SK-N-SH (cell line): ENCODE measurements around the gene KEAP1. TPM values are rescaled to one million over a fixed set of nuclear protein-coding genes. Genes with fewer than 3 reads are reported as not detected.
A peak's percentile ranks its signal among the peaks of the same experiment; 100 is the strongest.

Experiments used
- CTCF ChIA-PET: fragments of 300-600, 350-600 bp; formaldehyde crosslinking; extraction: SDS; loops from one replicate; lab custom pipeline; 2021; lab: Yijun Ruan, JAX
- POLR2A ChIA-PET: fragments of 350-600 bp; sonication (Branson Sonifier 250); formaldehyde crosslinking; extraction: SDS; loops from one replicate; lab custom pipeline; 2020; ENCODE audit warnings: antibody characterized with exemption, inconsistent platforms; lab: Yijun Ruan, JAX
- DNase-seq: peaks from one replicate; pipeline ENCODE4 v3.0.0; 2012
- H2AFZ ChIP-seq: fragments of 200-600 bp; sonication (generic); 2 replicates; pipeline ENCODE4 v1.8.1; 2016; ENCODE audit warnings: antibody characterized with exemption, mild to moderate bottlenecking, low read depth
- H3F3A ChIP-seq: fragments of 200-600 bp; sonication (generic); replicated peaks from 2 replicates; pipeline ENCODE3; 2016; ENCODE audit warnings: antibody characterized with exemption, mild to moderate bottlenecking; ENCODE audit not compliant: insufficient read depth
- H3K27ac ChIP-seq, 2 experiments: fragments of 200-500 bp in 1 of 2; fragments of 200-600 bp in 1 of 2; sonication (Bioruptor generic) in 1 of 2; sonication (generic), shearing (Covaris generic) in 1 of 2; 2 replicates each; pipeline versions ENCODE4 v1.5.1 to v1.6.1; 2014 to 2016; ENCODE audit warnings: low read depth in 2 of 2, inconsistent platforms in 1 of 2, low read length in 1 of 2, mild to moderate bottlenecking in 1 of 2, mixed read lengths in 1 of 2
- H3K27me3 ChIP-seq: fragments of 200-600 bp; sonication (generic), shearing (Covaris generic); 2 replicates; pipeline ENCODE4 v1.6.1; 2016; ENCODE audit warnings: mixed run types; ENCODE audit not compliant: insufficient read depth
- H3K36me3 ChIP-seq, 2 experiments: fragments of 200-500 bp in 1 of 2; fragments of 200-600 bp in 1 of 2; sonication (Bioruptor generic) in 1 of 2; sonication (generic) in 1 of 2; replicated peaks in 1 of 2; 2 replicates each; pipeline versions ENCODE3 to v1.5.1; 2014 to 2016; ENCODE audit warnings: low read length in 1 of 2, mild to moderate bottlenecking in 1 of 2; ENCODE audit not compliant: insufficient read depth in 2 of 2, control insufficient read depth in 1 of 2
- H3K4me1 ChIP-seq, 2 experiments: fragments of 200-500 bp in 1 of 2; fragments of 200-600 bp in 1 of 2; sonication (Bioruptor generic) in 1 of 2; sonication (generic), shearing (Covaris generic) in 1 of 2; 2 replicates each; pipeline versions ENCODE4 v1.5.1 to v1.6.1; 2014 to 2016; ENCODE audit warnings: low read depth in 1 of 2, low read length in 1 of 2, mixed run types in 1 of 2; ENCODE audit not compliant: insufficient read depth in 2 of 2, control insufficient read depth in 1 of 2
- H3K4me2 ChIP-seq: fragments of 200-600 bp; sonication (generic), shearing (Covaris generic); 2 replicates; pipeline ENCODE4 v1.6.1; 2017; ENCODE audit warnings: mixed run types
- H3K4me3 ChIP-seq, 2 experiments: fragments of 200-500 bp in 1 of 2; fragments of 200-600 bp in 1 of 2; sonication (Bioruptor generic) in 1 of 2; sonication (generic), shearing (Covaris generic) in 1 of 2; 2 replicates each; pipeline versions ENCODE4 v1.5.1 to v1.8.1; 2014 to 2016; ENCODE audit warnings: low read depth in 2 of 2, inconsistent platforms in 1 of 2, low read length in 1 of 2, mild to moderate bottlenecking in 1 of 2, mixed read lengths in 1 of 2, moderate library complexity in 1 of 2
- H3K79me2 ChIP-seq: fragments of 200-600 bp; sonication (generic); 2 replicates; pipeline ENCODE4 v1.8.1; 2017; ENCODE audit warnings: mild to moderate bottlenecking; ENCODE audit not compliant: insufficient read depth
- H3K9ac ChIP-seq: fragments of 200-600 bp; sonication (generic); 2 replicates; pipeline ENCODE4 v1.6.1; 2017; ENCODE audit warnings: mixed run types
- H3K9me2 ChIP-seq: fragments of 200-600 bp; sonication (generic); 2 replicates; pipeline ENCODE4 v1.6.1; 2017; ENCODE audit warnings: mixed run types
- H3K9me3 ChIP-seq: fragments of 200-600 bp; sonication (generic); 2 replicates; pipeline ENCODE4 v1.6.1; 2017; ENCODE audit warnings: mixed run types, mild to moderate bottlenecking, moderate library complexity
- H4K20me1 ChIP-seq: fragments of 200-600 bp; sonication (generic); 2 replicates; pipeline ENCODE4 v1.6.1; 2017; ENCODE audit warnings: mild to moderate bottlenecking, mixed run types; ENCODE audit not compliant: insufficient read depth
- ELF1 ChIP-seq: IDR thresholded peaks from 2 replicates; pipeline ENCODE4 v1.4.0; 2012
- FOSL2 ChIP-seq: IDR thresholded peaks from 2 replicates; pipeline ENCODE4 v1.4.0; 2012; ENCODE audit warnings: low read depth, mild to moderate bottlenecking, moderate library complexity, borderline replicate concordance
- MEF2A ChIP-seq: IDR thresholded peaks from 2 replicates; pipeline ENCODE4 v1.4.0; 2012; ENCODE audit warnings: low read depth, borderline replicate concordance
- NRF1 ChIP-seq: IDR thresholded peaks from 2 replicates; pipeline ENCODE4 v1.6.1; 2012; ENCODE audit warnings: low read depth, mild to moderate bottlenecking, low read length
- POLR2AphosphoS5 ChIP-seq: IDR thresholded peaks from 2 replicates; pipeline ENCODE4 v1.6.1; 2012; ENCODE audit warnings: low read depth, low read length
- RFX5 ChIP-seq: IDR thresholded peaks from 2 replicates; pipeline ENCODE4 v1.6.1; 2012; ENCODE audit warnings: mild to moderate bottlenecking, improper control_type of control experiment, low read length
- SMC3 ChIP-seq: IDR thresholded peaks from 2 replicates; pipeline ENCODE4 v1.6.1; 2012; ENCODE audit warnings: low read depth, low read length, improper control_type of control experiment
- TCF12 ChIP-seq: IDR thresholded peaks from 2 replicates; pipeline ENCODE4 v1.4.0; 2012
- TEAD4 ChIP-seq: IDR thresholded peaks from 2 replicates; pipeline ENCODE4 v1.4.0; 2012; ENCODE audit warnings: mild to moderate bottlenecking, borderline replicate concordance; ENCODE audit not compliant: insufficient read depth
- YY1 ChIP-seq: IDR thresholded peaks from 2 replicates; pipeline ENCODE4 v1.4.0; 2012; ENCODE audit warnings: low read depth, mild to moderate bottlenecking
- WGBS: methylation state at CpG from one replicate; pipeline ENCODE4 v1.1.6; 2017; ENCODE audit warnings: low lambda C conversion rate; 5-methylcytosine and 5-hydroxymethylcytosine counted together
- polyA plus RNA-seq, 3 experiments: library from polyadenylated mRNA; depleted of rRNA; stranded (reverse); fragments of >200 nt; gene quantifications; 2 replicates each; pipeline ENCODE4 v1.2.3, GENCODE V29; 2012
- TF ChIP-seq, protein P1 (sequence below): IDR thresholded peaks from 2 replicates; pipeline ENCODE4; 2012
- TF ChIP-seq, protein P2 (sequence below): fragments of 200-600 bp; sonication (generic); IDR thresholded peaks from 2 replicates; pipeline ENCODE4 v1.6.1; 2017; ENCODE audit warnings: antibody characterized with exemption, mild to moderate bottlenecking, moderate library complexity
- TF ChIP-seq, protein P3 (sequence below): IDR thresholded peaks from 2 replicates; pipeline ENCODE4 v1.4.0; 2012; ENCODE audit warnings: low read depth
- TF ChIP-seq, protein P4 (sequence below): IDR thresholded peaks from 2 replicates; pipeline ENCODE4 v1.4.0; 2012; ENCODE audit warnings: low read depth, borderline replicate concordance

KEAP1 gene
- polyA plus RNA-seq, 1 of the 3 experiments (the other 2 are of a cell fraction): 72.9 TPM

DNA sequence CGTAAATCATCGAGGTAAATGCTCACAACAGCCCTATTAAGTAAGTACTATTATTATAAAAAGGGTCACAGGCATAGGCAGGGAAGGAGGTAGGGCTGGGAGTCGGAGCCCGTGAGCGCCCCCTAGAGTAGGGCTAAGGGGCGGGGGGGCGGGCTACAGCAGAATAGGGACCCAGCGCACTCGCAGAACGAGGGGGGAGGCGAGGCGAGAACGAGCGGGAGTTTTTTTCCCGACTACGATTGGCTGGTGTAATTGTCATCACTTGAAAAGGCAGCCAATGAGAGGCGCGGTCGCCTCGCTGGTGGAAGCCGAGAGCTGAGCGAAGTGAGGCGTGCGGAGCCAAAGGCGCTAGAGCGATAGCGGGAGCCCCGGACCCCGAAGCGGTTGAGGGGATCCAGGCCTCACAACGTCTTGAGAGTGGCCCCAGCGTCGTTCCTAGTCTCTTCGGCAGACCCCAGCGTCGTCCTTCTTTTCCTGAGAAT lies 24.2 kb downstream of the KEAP1 start:
- no peak overlapping the region for H3K9ac ChIP-seq
- no peaks in the 10 kb centered on the region for H3K79me2 ChIP-seq
- H3K4me3 ChIP-seq: peak overlapping the region; percentile 22 to 43
- peak overlapping the region in 1 of 2 experiments; percentile 23; a peak in 2 of 4 replicates for H3K27ac ChIP-seq
- H3K4me1 ChIP-seq: peaks cover 0 to 10% of the 10 kb centered on the region in 2 experiments; a peak in 2 of 4 replicates
- peak overlapping the region; percentile 73 for H3K4me2 ChIP-seq
- peaks cover 29% of the 10 kb centered on the region for H3F3A ChIP-seq
- 3% methylated on average over 14 of the region's 36 CpGs for WGBS
- H2AFZ ChIP-seq: peak overlapping the region; percentile 46; the same call in 1 of the 2 replicates
- H4K20me1 ChIP-seq: no peaks in the 10 kb centered on the region
- no peaks in the 10 kb centered on the region for H3K27me3 ChIP-seq
- TF ChIP-seq, protein P1, sequence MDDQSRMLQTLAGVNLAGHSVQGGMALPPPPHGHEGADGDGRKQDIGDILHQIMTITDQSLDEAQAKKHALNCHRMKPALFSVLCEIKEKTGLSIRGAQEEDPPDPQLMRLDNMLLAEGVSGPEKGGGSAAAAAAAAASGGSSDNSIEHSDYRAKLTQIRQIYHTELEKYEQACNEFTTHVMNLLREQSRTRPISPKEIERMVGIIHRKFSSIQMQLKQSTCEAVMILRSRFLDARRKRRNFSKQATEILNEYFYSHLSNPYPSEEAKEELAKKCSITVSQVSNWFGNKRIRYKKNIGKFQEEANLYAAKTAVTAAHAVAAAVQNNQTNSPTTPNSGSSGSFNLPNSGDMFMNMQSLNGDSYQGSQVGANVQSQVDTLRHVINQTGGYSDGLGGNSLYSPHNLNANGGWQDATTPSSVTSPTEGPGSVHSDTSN: peak; percentile 84
- no peak for TF ChIP-seq YY1
- TF ChIP-seq, protein P2, sequence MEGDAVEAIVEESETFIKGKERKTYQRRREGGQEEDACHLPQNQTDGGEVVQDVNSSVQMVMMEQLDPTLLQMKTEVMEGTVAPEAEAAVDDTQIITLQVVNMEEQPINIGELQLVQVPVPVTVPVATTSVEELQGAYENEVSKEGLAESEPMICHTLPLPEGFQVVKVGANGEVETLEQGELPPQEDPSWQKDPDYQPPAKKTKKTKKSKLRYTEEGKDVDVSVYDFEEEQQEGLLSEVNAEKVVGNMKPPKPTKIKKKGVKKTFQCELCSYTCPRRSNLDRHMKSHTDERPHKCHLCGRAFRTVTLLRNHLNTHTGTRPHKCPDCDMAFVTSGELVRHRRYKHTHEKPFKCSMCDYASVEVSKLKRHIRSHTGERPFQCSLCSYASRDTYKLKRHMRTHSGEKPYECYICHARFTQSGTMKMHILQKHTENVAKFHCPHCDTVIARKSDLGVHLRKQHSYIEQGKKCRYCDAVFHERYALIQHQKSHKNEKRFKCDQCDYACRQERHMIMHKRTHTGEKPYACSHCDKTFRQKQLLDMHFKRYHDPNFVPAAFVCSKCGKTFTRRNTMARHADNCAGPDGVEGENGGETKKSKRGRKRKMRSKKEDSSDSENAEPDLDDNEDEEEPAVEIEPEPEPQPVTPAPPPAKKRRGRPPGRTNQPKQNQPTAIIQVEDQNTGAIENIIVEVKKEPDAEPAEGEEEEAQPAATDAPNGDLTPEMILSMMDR: peak; percentile 44; the same call in 1 of the 2 replicates
- no peak for TF ChIP-seq TCF12
- no peak for TF ChIP-seq TEAD4
- no peak for TF ChIP-seq NRF1
- no peak for TF ChIP-seq POLR2AphosphoS5
- TF ChIP-seq, protein P3, sequence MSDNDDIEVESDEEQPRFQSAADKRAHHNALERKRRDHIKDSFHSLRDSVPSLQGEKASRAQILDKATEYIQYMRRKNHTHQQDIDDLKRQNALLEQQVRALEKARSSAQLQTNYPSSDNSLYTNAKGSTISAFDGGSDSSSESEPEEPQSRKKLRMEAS: peak; percentile 92
- peak; percentile 58 for TF ChIP-seq RFX5
- peak; percentile 90 for DNase-seq
- H3K9me2 ChIP-seq: no peaks in the 10 kb centered on the region
- POLR2A ChIA-PET: no interaction called here
- no peaks in the 10 kb centered on the region for H3K36me3 ChIP-seq
- H3K9me3 ChIP-seq: no peaks in the 10 kb centered on the region
- CTCF ChIA-PET: interaction anchor here (0.6 to 2.2 kb wide), 28 partner anchors 8 to 385 kb away, joined by 3 to 9 read pairs (median 4); partner anchors contain the start of genes KRI1, PDE4A and QTRT1

DNA sequence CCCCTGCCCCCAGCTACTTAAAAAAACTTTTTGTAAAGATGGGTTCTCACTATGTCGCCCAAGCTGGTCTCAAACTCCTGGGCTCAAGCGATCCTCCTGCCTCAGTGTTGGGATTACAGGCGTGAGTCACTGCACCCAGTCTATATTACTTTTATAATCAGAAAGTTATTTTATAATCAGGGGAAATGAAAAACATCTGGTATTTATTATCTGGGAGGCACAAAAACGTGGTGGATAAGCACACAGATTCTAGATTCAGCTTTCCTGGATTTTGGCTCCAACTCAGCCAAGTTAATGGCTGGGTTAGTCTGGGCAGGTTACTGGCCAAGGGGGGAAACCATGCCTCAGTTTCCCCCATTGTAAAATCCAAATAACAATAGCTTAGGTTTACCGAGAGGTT lies 24.7 kb downstream of the KEAP1 start:
- Histone ChIP-seq H3K9ac (no peak overlapping the region), H3K9me3 (no peaks in the 10 kb centered on the region), H3K27me3 (no peaks in the 10 kb centered on the region), H3K9me2 (no peaks in the 10 kb centered on the region), H3K4me1 (peaks cover 0 to 10% of the 10 kb centered on the region in 2 experiments; a peak in 2 of 4 replicates), H3K79me2 (no peaks in the 10 kb centered on the region), H3K27ac (peak overlapping the region; percentile 4 to 23; a peak in 2 of 4 replicates), H3F3A (peaks cover 26% of the 10 kb centered on the region), H4K20me1 (no peaks in the 10 kb centered on the region), H3K4me2 (peak overlapping the region; percentile 73), H3K4me3 (no peak overlapping the region), H2AFZ (no peak overlapping the region), H3K36me3 (no peaks in the 10 kb centered on the region)
- ChIA-PET CTCF (interaction anchor here (0.6 to 2.2 kb wide), 29 partner anchors 8 to 223 kb away, joined by 3 to 9 read pairs (median 4); partner anchors contain the start of genes KRI1, PDE4A and QTRT1), POLR2A (no interaction called here)
- 21% methylated on average over 5 of the region's 5 CpGs for WGBS
- TF ChIP-seq, protein P4, sequence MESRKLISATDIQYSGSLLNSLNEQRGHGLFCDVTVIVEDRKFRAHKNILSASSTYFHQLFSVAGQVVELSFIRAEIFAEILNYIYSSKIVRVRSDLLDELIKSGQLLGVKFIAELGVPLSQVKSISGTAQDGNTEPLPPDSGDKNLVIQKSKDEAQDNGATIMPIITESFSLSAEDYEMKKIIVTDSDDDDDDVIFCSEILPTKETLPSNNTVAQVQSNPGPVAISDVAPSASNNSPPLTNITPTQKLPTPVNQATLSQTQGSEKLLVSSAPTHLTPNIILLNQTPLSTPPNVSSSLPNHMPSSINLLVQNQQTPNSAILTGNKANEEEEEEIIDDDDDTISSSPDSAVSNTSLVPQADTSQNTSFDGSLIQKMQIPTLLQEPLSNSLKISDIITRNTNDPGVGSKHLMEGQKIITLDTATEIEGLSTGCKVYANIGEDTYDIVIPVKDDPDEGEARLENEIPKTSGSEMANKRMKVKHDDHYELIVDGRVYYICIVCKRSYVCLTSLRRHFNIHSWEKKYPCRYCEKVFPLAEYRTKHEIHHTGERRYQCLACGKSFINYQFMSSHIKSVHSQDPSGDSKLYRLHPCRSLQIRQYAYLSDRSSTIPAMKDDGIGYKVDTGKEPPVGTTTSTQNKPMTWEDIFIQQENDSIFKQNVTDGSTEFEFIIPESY: no peak
- TF ChIP-seq, protein P3: no peak
- TF ChIP-seq FOSL2 (0 out of 2 replicates have a peak, but pooled peaks have one; percentile 4), MEF2A (no peak), TCF12 (peak; percentile 78), SMC3 (no peak), ELF1 (no peak)
- peak; percentile 42 for DNase-seq
